NCI-H2081 treated with DMSO at 0.1 percent for 48 hours (cell line): ENCODE results near the gene ATAT1.

Source experiments
- DNase-seq: peaks from one replicate; lab custom pipeline; 2025; lab: John Stamatoyannopoulos, UW

Gene ATAT1

GRCh38 chr6:30626484-30627366 lies at the start of gene ATAT1:
Gene ATAT1, plus strand, starts transcription at chr6:30626874.
- DNase-seq: no peak

GRCh38 chr6:30578051-30578450 lies 48.6 kb upstream of the ATAT1 start:
- DNase-seq: no peak

GRCh38 chr6:30583921-30584320 lies 42.8 kb upstream of the ATAT1 start:
- no peak for DNase-seq

GRCh38 chr6:30589754-30590358 lies 36.8 kb upstream of the ATAT1 start:
- no peak for DNase-seq

GRCh38 chr6:30590509-30590908 lies 36.2 kb upstream of the ATAT1 start:
- no peak for DNase-seq

GRCh38 chr6:30591008-30591407 lies 35.7 kb upstream of the ATAT1 start:
- no peak for DNase-seq

GRCh38 chr6:30592287-30592686 lies 34.4 kb upstream of the ATAT1 start:
- DNase-seq: no peak

- peak; percentile 21 for DNase-seq
Observed at GRCh38 chr6:30597315-30598144, 29.1 kb upstream of the ATAT1 start.

GRCh38 chr6:30598912-30599624 lies 27.6 kb upstream of the ATAT1 start:
- no peak for DNase-seq

GRCh38 chr6:30599625-30600324 lies 26.9 kb upstream of the ATAT1 start:
- no peak for DNase-seq

- DNase-seq: no peak
Observed at GRCh38 chr6:30600451-30600961, 26.2 kb upstream of the ATAT1 start.

GRCh38 chr6:30601436-30601814 lies 25.2 kb upstream of the ATAT1 start:
- DNase-seq: no peak

GRCh38 chr6:30601815-30602641 lies 24.6 kb upstream of the ATAT1 start:
- DNase-seq: no peak

- no peak for DNase-seq
Observed at GRCh38 chr6:30603961-30604360, 22.7 kb upstream of the ATAT1 start.

GRCh38 chr6:30610065-30610464 lies 16.6 kb upstream of the ATAT1 start:
- DNase-seq: no peak

- DNase-seq: no peak
Observed at GRCh38 chr6:30611150-30611855, 15.4 kb upstream of the ATAT1 start.

GRCh38 chr6:30611856-30612194 lies 14.8 kb upstream of the ATAT1 start:
- no peak for DNase-seq

GRCh38 chr6:30612213-30612612 lies 14.5 kb upstream of the ATAT1 start:
- DNase-seq: no peak

- no peak for DNase-seq
Observed at GRCh38 chr6:30612687-30613248, 13.9 kb upstream of the ATAT1 start.
